IMR-90 (cell line): ENCODE results near the gene WNT10A. TPM values are rescaled to one million over a fixed set of nuclear protein-coding genes. Genes with fewer than 3 reads are reported as not detected.

Source experiments
- ATAC-seq: fragments of 200-7000 bp; cut with Tn5 transposase; 2 replicates; pipeline ENCODE4 v1.9.1; 2020; ENCODE audit warnings: low read depth, mild to moderate bottlenecking, moderate library complexity
- BruUV-seq: library from RNA; stranded (reverse); fragments of 400-500 nt; replicated peaks from 2 replicates; lab custom pipeline; 2021; lab: Mats Ljungman, UMichigan
- CTCF ChIA-PET: fragments of 300-600 bp; formaldehyde crosslinking; extraction: SDS; loops from one replicate; lab custom pipeline; 2021; ENCODE audit warnings: antibody characterized with exemption; lab: Yijun Ruan, JAX
- POLR2A ChIA-PET: fragments of 300-600 bp; sonication (Branson Sonifier 250); formaldehyde crosslinking; loops from one replicate; lab custom pipeline; 2022; ENCODE audit warnings: antibody characterized with exemption; ENCODE audit not compliant: unreplicated experiment; lab: Charles Lee
- DNase-seq: peaks from one replicate; pipeline ENCODE4 v3.0.0; 2013
- H2AFZ ChIP-seq: replicated peaks from 2 replicates; pipeline ENCODE3; 2013; ENCODE audit warnings: low read length, mild to moderate bottlenecking; ENCODE audit not compliant: poor library complexity
- H2AK5ac ChIP-seq: 2 replicates; pipeline ENCODE4 v1.6.1; 2013; ENCODE audit warnings: low read depth, low read length, inconsistent platforms
- H2AK9ac ChIP-seq: replicated peaks from 2 replicates; pipeline ENCODE3; 2013; ENCODE audit warnings: mild to moderate bottlenecking, low read depth, low read length, moderate library complexity; ENCODE audit not compliant: poor library complexity
- H2BK120ac ChIP-seq: 2 replicates; pipeline ENCODE4 v1.6.1; 2013; ENCODE audit warnings: low read depth, low read length, inconsistent platforms
- H2BK15ac ChIP-seq: 3 replicates; pipeline ENCODE4 v1.6.1; 2013; ENCODE audit warnings: low read depth, low read length, inconsistent platforms
- H2BK20ac ChIP-seq: 2 replicates; pipeline ENCODE4 v1.6.1; 2013; ENCODE audit warnings: low read depth, mild to moderate bottlenecking, inconsistent platforms, low read length, moderate library complexity
- H2BK5ac ChIP-seq: 2 replicates; pipeline ENCODE4 v1.6.1; 2013; ENCODE audit warnings: mild to moderate bottlenecking, low read depth, low read length, inconsistent platforms; ENCODE audit not compliant: poor library complexity, severe bottlenecking
- H3K14ac ChIP-seq: replicated peaks from 2 replicates; pipeline ENCODE4 v1.6.1; 2013; ENCODE audit warnings: low read depth, low read length, inconsistent platforms
- H3K18ac ChIP-seq: 2 replicates; pipeline ENCODE4 v1.6.1; 2013; ENCODE audit warnings: low read depth, low read length, control low read depth
- H3K23ac ChIP-seq: 2 replicates; pipeline ENCODE4 v1.6.1; 2013; ENCODE audit warnings: low read depth, low read length, inconsistent platforms
- H3K27ac ChIP-seq: 2 replicates; pipeline ENCODE4 v1.5.1; 2013; ENCODE audit warnings: mild to moderate bottlenecking, control low read depth, low read length; ENCODE audit not compliant: insufficient read depth
- H3K27me3 ChIP-seq: 2 replicates; pipeline ENCODE4 v1.6.1; 2013; ENCODE audit warnings: low read length; ENCODE audit not compliant: control insufficient read depth, insufficient read depth
- H3K36me3 ChIP-seq: 2 replicates; pipeline ENCODE4 v1.6.1; 2013; ENCODE audit warnings: low read length, mixed read lengths; ENCODE audit not compliant: control insufficient read depth, insufficient read depth
- H3K4ac ChIP-seq: 2 replicates; pipeline ENCODE4 v1.6.1; 2013; ENCODE audit warnings: low read depth, low read length, inconsistent platforms
- H3K4me1 ChIP-seq: 2 replicates; pipeline ENCODE4 v1.6.1; 2013; ENCODE audit warnings: low read length, mixed read lengths; ENCODE audit not compliant: control insufficient read depth, insufficient read depth
- H3K4me2 ChIP-seq: 2 replicates; pipeline ENCODE4 v1.6.1; 2013; ENCODE audit warnings: low read depth, mild to moderate bottlenecking, control low read depth, low read length, moderate library complexity
- H3K4me3 ChIP-seq: 2 replicates; pipeline ENCODE4 v1.5.1; 2013; ENCODE audit warnings: low read depth, mild to moderate bottlenecking, control low read depth, low read length, moderate library complexity; ENCODE audit not compliant: insufficient read depth
- H3K56ac ChIP-seq: 2 replicates; pipeline ENCODE4 v1.6.1; 2013; ENCODE audit warnings: low read length, inconsistent platforms; ENCODE audit not compliant: insufficient read depth; ENCODE audit errors: extremely low read depth
- H3K79me1 ChIP-seq, 2 experiments: 2 replicates each; pipeline ENCODE4 v1.6.1; 2013; ENCODE audit warnings: low read length in 2 of 2, inconsistent platforms in 1 of 2, low read depth in 1 of 2
- H3K9ac ChIP-seq: 2 replicates; pipeline ENCODE4 v1.6.1; 2013; ENCODE audit warnings: low read depth, low read length, control low read depth
- H3K9me1 ChIP-seq: 2 replicates; pipeline ENCODE4 v1.6.1; 2013; ENCODE audit warnings: low read length, inconsistent platforms; ENCODE audit not compliant: insufficient read depth
- H3K9me3 ChIP-seq: 2 replicates; pipeline ENCODE4 v1.6.1; 2013; ENCODE audit warnings: low read length; ENCODE audit not compliant: control insufficient read depth, insufficient read depth
- H4K20me1 ChIP-seq: 2 replicates; pipeline ENCODE4 v1.6.1; 2013; ENCODE audit warnings: low read length, inconsistent platforms; ENCODE audit not compliant: insufficient read depth
- H4K5ac ChIP-seq: 2 replicates; pipeline ENCODE4 v1.6.1; 2013; ENCODE audit warnings: mild to moderate bottlenecking, low read depth, low read length, control low read depth
- H4K8ac ChIP-seq, 2 experiments: 2 replicates each; pipeline ENCODE4 v1.6.1; 2013; ENCODE audit warnings: low read depth in 2 of 2, low read length in 2 of 2, control low read depth in 1 of 2, inconsistent platforms in 1 of 2
- H4K91ac ChIP-seq: 2 replicates; pipeline ENCODE4 v1.6.1; 2013; ENCODE audit warnings: low read depth, low read length, inconsistent platforms; ENCODE audit not compliant: insufficient read depth
- BHLHE40 ChIP-seq: fragments of 150-350 bp; IDR thresholded peaks from 2 replicates; pipeline ENCODE4 v1.6.1; 2016; ENCODE audit warnings: mild to moderate bottlenecking, low read depth, low read length
- CEBPB ChIP-seq: IDR thresholded peaks from 2 replicates; pipeline ENCODE4 v1.6.1; 2012; ENCODE audit warnings: low read depth, low read length, improper control_type of control experiment
- CHD1 ChIP-seq: IDR thresholded peaks from 2 replicates; pipeline ENCODE4 v1.6.1; 2012; ENCODE audit warnings: low read depth, low read length, improper control_type of control experiment
- CTCF ChIP-seq: conservative IDR thresholded peaks from 2 replicates; pipeline ENCODE4 v1.5.1; 2012; ENCODE audit warnings: mild to moderate bottlenecking, low read depth, low read length, improper control_type of control experiment
- FOS ChIP-seq: fragments of 150-350 bp; IDR thresholded peaks from 2 replicates; pipeline ENCODE4 v1.6.1; 2016; ENCODE audit warnings: low read depth, low read length
- MAFK ChIP-seq: IDR thresholded peaks from 2 replicates; pipeline ENCODE4 v1.6.1; 2012; ENCODE audit warnings: low read depth, low read length, improper control_type of control experiment
- MAZ ChIP-seq: IDR thresholded peaks from 2 replicates; pipeline ENCODE4 v1.6.1; 2012; ENCODE audit warnings: low read depth, mild to moderate bottlenecking, low read length, improper control_type of control experiment, moderate library complexity, borderline replicate concordance
- MXI1 ChIP-seq: IDR thresholded peaks from 2 replicates; pipeline ENCODE4 v1.6.1; 2012; ENCODE audit warnings: low read depth, mild to moderate bottlenecking, low read length, moderate library complexity, borderline replicate concordance
- POLR2A ChIP-seq: IDR thresholded peaks from 2 replicates; pipeline ENCODE4 v1.6.1; 2012; ENCODE audit warnings: mild to moderate bottlenecking, low read depth, low read length
- RAD21 ChIP-seq: IDR thresholded peaks from 2 replicates; pipeline ENCODE4 v1.6.1; 2012; ENCODE audit warnings: low read length, improper control_type of control experiment
- RCOR1 ChIP-seq: IDR thresholded peaks from 2 replicates; pipeline ENCODE4 v1.6.1; 2012; ENCODE audit warnings: mild to moderate bottlenecking, low read length, improper control_type of control experiment; ENCODE audit not compliant: insufficient replicate concordance
- RFX5 ChIP-seq: IDR thresholded peaks from 2 replicates; pipeline ENCODE4 v1.8.0; 2012; ENCODE audit warnings: low read depth, mild to moderate bottlenecking, low read length, moderate library complexity
- SMC3 ChIP-seq: fragments of 150-350 bp; IDR thresholded peaks from 2 replicates; pipeline ENCODE4 v1.6.1; 2016; ENCODE audit warnings: low read depth, mild to moderate bottlenecking, antibody characterized with exemption, low read length, moderate library complexity
- USF2 ChIP-seq: fragments of 150-350 bp; IDR thresholded peaks from 2 replicates; pipeline ENCODE4 v1.6.1; 2017; ENCODE audit warnings: mild to moderate bottlenecking, antibody characterized with exemption, low read length, low read depth
- WGBS, 2 experiments: methylation state at CpG; one replicate each; pipeline versions ENCODE4 v1.1.5 to v1.1.7; 2013; ENCODE audit warnings: missing lambda C conversion rate in 2 of 2; ENCODE audit not compliant: insufficient read length in 1 of 2; ENCODE audit errors: extremely low coverage in 2 of 2; 5-methylcytosine and 5-hydroxymethylcytosine counted together
- dilution Hi-C: fragments of 300-500 bp; cut with HindIII; formaldehyde crosslinking; loops from one replicate; pipeline ENCODE4 v1.14.3; 2018; ENCODE audit warnings: low sequenced_read_pairs; ENCODE audit not compliant: unreplicated experiment
- in situ Hi-C: fragments of 300-500 bp; cut with MboI; formaldehyde crosslinking; loops from 3 replicates; pipeline ENCODE4 v1.14.3; 2019; ENCODE audit warnings: low sequenced_read_pairs, inconsistent platforms, mixed read lengths
- intact Hi-C: fragments of 100-400 bp; cut with micrococcal nuclease; formaldehyde crosslinking; loops from 2 replicates; pipeline ENCODE4 v1.10.0; 2022
- polyA plus RNA-seq, 3 experiments: library from polyadenylated mRNA; depleted of rRNA; stranded (reverse); fragments of >200 nt; gene quantifications; 2 replicates each; pipeline ENCODE4 v1.2.3, GENCODE V29; 2012; ENCODE audit warnings: low replicate concordance in 1 of 3
- total RNA-seq: library from RNA; depleted of rRNA; stranded (reverse); fragments of >200 nt; gene quantifications from 2 replicates; pipeline ENCODE4 v1.2.3, GENCODE V29; 2012
- TF ChIP-seq, protein P1 (sequence below): fragments of 150-350 bp; IDR thresholded peaks from 2 replicates; pipeline ENCODE4 v1.6.1; 2016; ENCODE audit warnings: low read depth, mild to moderate bottlenecking, low read length, moderate library complexity, borderline replicate concordance

WNT10A gene
- total and polyA plus RNA-seq, 2 of the 4 experiments (the other 2 are of a cell fraction) = not detected

DNA sequence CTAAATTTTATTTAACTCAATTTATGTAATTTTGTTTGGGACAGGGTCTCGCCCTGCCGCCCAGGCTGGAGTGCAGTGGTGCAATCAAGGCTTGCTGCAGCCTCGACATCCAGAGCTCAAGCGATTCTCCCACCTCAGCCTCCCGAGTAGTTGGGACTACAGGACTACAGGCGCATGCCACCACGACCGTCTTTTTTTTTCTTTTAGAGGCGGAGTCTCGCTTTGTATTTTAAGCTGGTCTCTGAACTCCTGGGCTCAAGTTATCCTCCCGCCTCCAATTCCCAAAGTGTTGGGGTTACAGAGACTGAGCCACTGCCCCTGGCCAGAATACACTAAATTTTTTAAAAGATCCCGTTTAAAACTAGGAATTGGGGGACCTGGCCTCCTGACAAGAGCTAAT lies 18.5 kb downstream of the WNT10A start:
- CTCF ChIA-PET = interaction anchor here (0.8 to 3.7 kb wide), 3 partner anchors 12 to 256 kb away, joined by 3 to 49 read pairs (median 22); no protein-coding TSS in a partner anchor

More for the DNA sequence above, 18.5 kb downstream of the WNT10A start:
- H3K79me1 ChIP-seq = no peaks in the 10 kb centered on the region
- H3K4me2 ChIP-seq = no peak overlapping the region
- no peak overlapping the region for H3K4ac ChIP-seq
- H3K27me3 ChIP-seq = peaks cover 72% of the 10 kb centered on the region
- intact Hi-C loops = loop anchor here (2.0 kb wide), 1 partner anchor 46 kb away; no protein-coding TSS in a partner anchor
- H3K9me1 ChIP-seq = no peaks in the 10 kb centered on the region
- no TSS peak for BruUV-seq
- H2BK5ac ChIP-seq = no peak overlapping the region
- H3K56ac ChIP-seq = no peak overlapping the region
- H3K9me3 ChIP-seq = peaks cover 4% of the 10 kb centered on the region; the same call in 1 of the 2 replicates
- DNase-seq (no peak), ATAC-seq (no peak)
- in situ Hi-C loops = no loop called here
- no peak overlapping the region for H2BK20ac ChIP-seq
- no peak overlapping the region for H3K14ac ChIP-seq
- H2BK120ac ChIP-seq = no peak overlapping the region
- no peak overlapping the region for H4K5ac ChIP-seq
- H4K91ac ChIP-seq = no peak overlapping the region
- POLR2A ChIA-PET = no interaction called here
- H4K8ac ChIP-seq = no peak overlapping the region
- no peak overlapping the region for H3K9ac ChIP-seq
- no peak overlapping the region for H3K23ac ChIP-seq
- H3K4me3 ChIP-seq = no peak overlapping the region
- H2AK5ac ChIP-seq = no peak overlapping the region
- no peak overlapping the region for H3K27ac ChIP-seq
- H3K18ac ChIP-seq = no peak overlapping the region
- TF ChIP-seq BHLHE40 = no peak
- TF ChIP-seq, protein P1, sequence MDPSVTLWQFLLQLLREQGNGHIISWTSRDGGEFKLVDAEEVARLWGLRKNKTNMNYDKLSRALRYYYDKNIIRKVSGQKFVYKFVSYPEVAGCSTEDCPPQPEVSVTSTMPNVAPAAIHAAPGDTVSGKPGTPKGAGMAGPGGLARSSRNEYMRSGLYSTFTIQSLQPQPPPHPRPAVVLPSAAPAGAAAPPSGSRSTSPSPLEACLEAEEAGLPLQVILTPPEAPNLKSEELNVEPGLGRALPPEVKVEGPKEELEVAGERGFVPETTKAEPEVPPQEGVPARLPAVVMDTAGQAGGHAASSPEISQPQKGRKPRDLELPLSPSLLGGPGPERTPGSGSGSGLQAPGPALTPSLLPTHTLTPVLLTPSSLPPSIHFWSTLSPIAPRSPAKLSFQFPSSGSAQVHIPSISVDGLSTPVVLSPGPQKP = no peak
- no peak for TF ChIP-seq CTCF
- TF ChIP-seq SMC3 = no peak
- TF ChIP-seq MAFK = no peak
- TF ChIP-seq MXI1 = no peak
- TF ChIP-seq RCOR1 = no peak
- TF ChIP-seq USF2 = no peak
- TF ChIP-seq POLR2A = no peak
- no peak for TF ChIP-seq RAD21
- TF ChIP-seq MAZ = no peak
- TF ChIP-seq CEBPB = no peak
- no peak for TF ChIP-seq FOS
- TF ChIP-seq CHD1 = no peak
- no peak for TF ChIP-seq RFX5
- H3K4me1 ChIP-seq = peaks cover 3% of the 10 kb centered on the region; the same call in 1 of the 2 replicates
- no peak overlapping the region for H2AK9ac ChIP-seq
- H2AFZ ChIP-seq = no peak overlapping the region
- no peaks in the 10 kb centered on the region for H3K36me3 ChIP-seq
- H4K20me1 ChIP-seq = no peaks in the 10 kb centered on the region
- no peak overlapping the region for H2BK15ac ChIP-seq
- dilution Hi-C loops = no loop called here
- WGBS, 2 experiments = 20% methylated on average over 2 of the region's 12 CpGs; no CpG with 5 or more reads in 1 of the 2 experiments
